Panc1 (cell line): ENCODE results near the gene PTGDR2. TPM values are rescaled to one million over a fixed set of nuclear protein-coding genes. Genes with fewer than 3 reads are reported as not detected.

Experiments used
- ATAC-seq: fragments of 200-7000 bp; cut with Tn5 transposase; 2 replicates; pipeline ENCODE4 v1.9.1; 2020; ENCODE audit warnings: mild to moderate bottlenecking, moderate library complexity
- BruUV-seq: library from RNA; stranded (reverse); fragments of 400-500 nt; replicated peaks from 2 replicates; lab custom pipeline; 2021; lab: Mats Ljungman, UMichigan
- CTCF ChIA-PET: fragments of 300-600 bp; sonication (Branson Sonifier 250); formaldehyde crosslinking; loops from one replicate; lab custom pipeline; 2022; ENCODE audit warnings: antibody characterized with exemption; lab: Charles Lee
- POLR2A ChIA-PET: fragments of 300-600 bp; sonication (Branson Sonifier 250); formaldehyde crosslinking; loops from one replicate; lab custom pipeline; 2022; ENCODE audit warnings: antibody characterized with exemption; lab: Charles Lee
- DNase-seq: peaks from one replicate; pipeline ENCODE4 v3.0.0-alpha.2; 2010; ENCODE audit warnings: low read depth, low spot score
- H3K27ac ChIP-seq: 2 replicates; pipeline ENCODE4 v1.5.1; 2011; ENCODE audit warnings: mild to moderate bottlenecking, low read length, inconsistent platforms
- H3K27me3 ChIP-seq: fragments of 200-500 bp; sonication (Bioruptor generic); 2 replicates; pipeline ENCODE4 v1.6.0; 2014; ENCODE audit warnings: low read length, inconsistent platforms; ENCODE audit not compliant: control insufficient read depth, insufficient read depth
- H3K36me3 ChIP-seq: fragments of 200-500 bp; sonication (Bioruptor generic); 2 replicates; pipeline ENCODE4 v1.5.1; 2014; ENCODE audit warnings: inconsistent platforms, mild to moderate bottlenecking, low read length, moderate library complexity; ENCODE audit not compliant: control insufficient read depth, insufficient read depth
- H3K4me1 ChIP-seq: 2 replicates; pipeline ENCODE4 v1.5.1; 2011; ENCODE audit warnings: inconsistent platforms, mild to moderate bottlenecking, low read length, moderate library complexity; ENCODE audit not compliant: control insufficient read depth, insufficient read depth
- H3K4me3 ChIP-seq, 2 experiments: 2 replicates each; pipeline ENCODE4 v1.5.1; 2011 to 2012; ENCODE audit warnings: low read depth in 2 of 2, low read length in 2 of 2, mild to moderate bottlenecking in 2 of 2, inconsistent platforms in 1 of 2, moderate library complexity in 1 of 2
- H3K9me3 ChIP-seq: fragments of 200-500 bp; sonication (Bioruptor generic); 2 replicates; pipeline ENCODE4 v1.5.1; 2014; ENCODE audit warnings: low read depth, mild to moderate bottlenecking, inconsistent platforms, low read length, moderate library complexity; ENCODE audit not compliant: control insufficient read depth, insufficient read depth
- CTCF ChIP-seq: fragments of 450-650 bp; IDR thresholded peaks from 2 replicates; pipeline ENCODE4 v1.5.1; 2017; ENCODE audit warnings: mild to moderate bottlenecking
- POLR2AphosphoS5 ChIP-seq: IDR thresholded peaks from 2 replicates; pipeline ENCODE4 v1.6.1; 2012; ENCODE audit warnings: mild to moderate bottlenecking, low read depth, low read length, moderate library complexity
- REST ChIP-seq, 2 experiments: IDR thresholded peaks; 2 replicates each; pipeline ENCODE4 v1.6.1; 2011 to 2012; ENCODE audit warnings: low read depth in 2 of 2, control low read depth in 1 of 2, low read length in 1 of 2, mild to moderate bottlenecking in 1 of 2, moderate library complexity in 1 of 2; ENCODE audit not compliant: insufficient read depth in 1 of 2
- SIN3A ChIP-seq: IDR thresholded peaks from 2 replicates; pipeline ENCODE4 v1.6.1; 2012; ENCODE audit warnings: low read depth, mild to moderate bottlenecking, low read length, moderate library complexity, borderline replicate concordance; ENCODE audit not compliant: insufficient read depth
- TCF7L2 ChIP-seq: IDR thresholded peaks from 2 replicates; pipeline ENCODE4 v1.6.1; 2011; ENCODE audit warnings: mild to moderate bottlenecking, low read depth, low read length, inconsistent platforms
- in situ Hi-C: cut with HindIII; loops from 2 replicates; pipeline ENCODE4 v1.10.0; 2016; ENCODE audit warnings: low sequenced_read_pairs, low pct_unique_long_range_greater_than_20kb
- intact Hi-C: fragments of 100-400 bp; cut with micrococcal nuclease; formaldehyde crosslinking; loops from one replicate; pipeline ENCODE4 v1.10.0; 2022; ENCODE audit not compliant: unreplicated experiment
- total RNA-seq: library from RNA; stranded (reverse); gene quantifications from one replicate; pipeline ENCODE4 v1.2.1, GENCODE V29; 2021; ENCODE audit not compliant: unreplicated experiment

The PTGDR2 gene
- total RNA-seq, 1 experiment from 2014 or later, result not detected

- H3K4me1 ChIP-seq, result peaks cover 4% of the 10 kb centered on the region
- peaks cover 4% of the 10 kb centered on the region for H3K36me3 ChIP-seq
- ChIA-PET CTCF (interaction anchor here (0.6 kb wide), 1 partner anchor 383 kb away, joined by 4 read pairs; no protein-coding TSS in a partner anchor), POLR2A (no interaction called here)
- intact Hi-C loops (no loop called here), in situ Hi-C loops (no loop called here)
- H3K27me3 ChIP-seq, result no peaks in the 10 kb centered on the region
- TF ChIP-seq POLR2AphosphoS5 (no peak), CTCF (no peak), REST (IDR thresholded peaks at IDR 0.05; ENCODE audit: insufficient read depth in 1 of 2, low read depth in 2 of 2, low read length in 1 of 2) (no peak), SIN3A (no peak), TCF7L2 (no peak)
- H3K9me3 ChIP-seq, result no peaks in the 10 kb centered on the region
- DNase-seq (no peak), ATAC-seq (no peak)
- no peak overlapping the region for H3K27ac ChIP-seq
- BruUV-seq, result no TSS peak
- no peak overlapping the region for H3K4me3 ChIP-seq
Measured at GRCh38 chr11:60849641-60850520, 5.9 kb downstream of the PTGDR2 start.

- in situ Hi-C loops, result no loop called here
- no peaks in the 10 kb centered on the region for H3K9me3 ChIP-seq
- no peaks in the 10 kb centered on the region for H3K27me3 ChIP-seq
- no peak for TF ChIP-seq TCF7L2
- no peak for TF ChIP-seq POLR2AphosphoS5
- no peak for TF ChIP-seq SIN3A
- TF ChIP-seq CTCF, result no peak
- no peak for TF ChIP-seq REST (IDR thresholded peaks at IDR 0.05; ENCODE audit: insufficient read depth in 1 of 2, low read depth in 2 of 2, low read length in 1 of 2)
- no TSS peak for BruUV-seq
- no peak overlapping the region for H3K27ac ChIP-seq
- POLR2A ChIA-PET, result no interaction called here
- intact Hi-C loops, result no loop called here
- H3K4me1 ChIP-seq, result peaks cover 15% of the 10 kb centered on the region
- no peak for ATAC-seq
- H3K4me3 ChIP-seq, result no peak overlapping the region
- no peak for DNase-seq
- H3K36me3 ChIP-seq, result peaks cover 4% of the 10 kb centered on the region
- CTCF ChIA-PET, result no interaction called here
Measured at GRCh38 chr11:60848714-60849151, 7.0 kb downstream of the PTGDR2 start.
